ENCODE measurements around the gene CACUL1. TPM values are rescaled to one million over a fixed set of nuclear protein-coding genes. Genes with fewer than 3 reads are reported as not detected.

Gene CACUL1
- total and polyA plus RNA-seq, 2 donors from 2014 or later, result 5.3 to 39.3 TPM

DNA sequence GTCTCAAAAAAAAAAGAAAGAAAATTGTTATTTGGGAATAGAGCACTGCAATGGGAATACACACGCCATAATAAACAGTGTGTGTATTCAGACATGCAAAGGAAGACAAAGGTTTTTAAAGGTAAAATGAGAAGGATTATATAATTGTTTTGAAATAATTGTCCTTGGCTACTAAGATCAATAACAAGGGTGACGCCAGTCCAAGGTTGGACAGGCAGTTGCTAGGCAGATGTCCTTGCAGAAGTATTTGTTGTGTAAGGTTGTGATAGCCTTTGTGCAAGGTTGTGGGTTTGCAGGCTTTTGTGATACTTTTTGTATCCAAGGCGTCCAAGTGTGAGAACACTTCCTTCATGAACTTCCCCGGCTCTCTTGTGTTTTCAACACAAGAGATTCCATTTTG, 87.0 kb downstream of the CACUL1 start:
- H3K9me3 ChIP-seq (ENCODE audit: control insufficient read depth in 2 of 3, insufficient read depth in 1 of 3, low read length in 3 of 3), result no peaks in the 10 kb centered on the region
- peaks cover 0 to 5% (median 0%) of the 10 kb centered on the region in 3 donors for H3K4me1 ChIP-seq (ENCODE audit: control insufficient read depth in 2 of 3, insufficient read depth in 2 of 3, low read depth in 1 of 3, low read length in 3 of 3)
- no peaks in the 10 kb centered on the region for H3K27me3 ChIP-seq (ENCODE audit: control insufficient read depth, insufficient read depth, low read length)
- FAIRE-seq (no peak), DNase-seq (no peak)
- H3K27ac ChIP-seq (ENCODE audit: low read depth in 2 of 2, low read length in 2 of 2), result no peak overlapping the region
- intact Hi-C loops (cut with DNase I), result no loop called here
- TF ChIP-seq, protein P1, sequence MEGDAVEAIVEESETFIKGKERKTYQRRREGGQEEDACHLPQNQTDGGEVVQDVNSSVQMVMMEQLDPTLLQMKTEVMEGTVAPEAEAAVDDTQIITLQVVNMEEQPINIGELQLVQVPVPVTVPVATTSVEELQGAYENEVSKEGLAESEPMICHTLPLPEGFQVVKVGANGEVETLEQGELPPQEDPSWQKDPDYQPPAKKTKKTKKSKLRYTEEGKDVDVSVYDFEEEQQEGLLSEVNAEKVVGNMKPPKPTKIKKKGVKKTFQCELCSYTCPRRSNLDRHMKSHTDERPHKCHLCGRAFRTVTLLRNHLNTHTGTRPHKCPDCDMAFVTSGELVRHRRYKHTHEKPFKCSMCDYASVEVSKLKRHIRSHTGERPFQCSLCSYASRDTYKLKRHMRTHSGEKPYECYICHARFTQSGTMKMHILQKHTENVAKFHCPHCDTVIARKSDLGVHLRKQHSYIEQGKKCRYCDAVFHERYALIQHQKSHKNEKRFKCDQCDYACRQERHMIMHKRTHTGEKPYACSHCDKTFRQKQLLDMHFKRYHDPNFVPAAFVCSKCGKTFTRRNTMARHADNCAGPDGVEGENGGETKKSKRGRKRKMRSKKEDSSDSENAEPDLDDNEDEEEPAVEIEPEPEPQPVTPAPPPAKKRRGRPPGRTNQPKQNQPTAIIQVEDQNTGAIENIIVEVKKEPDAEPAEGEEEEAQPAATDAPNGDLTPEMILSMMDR (IDR thresholded peaks at IDR 0.05; ENCODE audit: borderline replicate concordance, extremely low read depth, insufficient read depth), result no peak
- H3K36me3 ChIP-seq (ENCODE audit: control insufficient read depth in 2 of 3, insufficient read depth in 3 of 3, low read length in 3 of 3), result no peaks in the 10 kb centered on the region
- no peak overlapping the region for H3K4me3 ChIP-seq (ENCODE audit: low read length in 3 of 3)
- H3K9ac ChIP-seq (ENCODE audit: low read length in 3 of 3), result no peak overlapping the region

DNA sequence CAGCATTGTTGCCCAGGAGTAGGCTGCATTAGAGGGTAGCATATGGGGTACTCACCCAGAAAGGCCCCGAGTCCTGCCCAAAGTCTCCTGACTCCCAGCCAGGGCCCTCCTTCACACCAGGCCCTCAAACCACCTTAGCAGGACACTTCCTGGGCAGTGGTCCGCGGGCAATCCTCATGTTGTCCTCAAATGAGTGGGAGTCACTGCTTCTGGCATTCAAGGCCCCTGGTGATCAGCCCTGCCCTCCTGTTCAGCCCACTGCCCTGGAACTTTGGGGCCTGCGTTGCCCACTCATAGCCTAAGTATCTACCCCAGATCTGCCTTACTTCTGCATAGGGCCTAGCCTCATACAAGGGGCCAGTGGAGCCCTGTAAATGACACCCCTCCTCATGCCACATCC, 88.4 kb downstream of the CACUL1 start:
- no peak for DNase-seq
- H3K9me3 ChIP-seq (ENCODE audit: control insufficient read depth in 2 of 3, insufficient read depth in 1 of 3, low read length in 3 of 3), result peaks cover 0 to 2% (median 0%) of the 10 kb centered on the region in 3 donors
- FAIRE-seq, result no peak
- peaks cover 0 to 5% (median 0%) of the 10 kb centered on the region in 3 donors for H3K4me1 ChIP-seq (ENCODE audit: control insufficient read depth in 2 of 3, insufficient read depth in 2 of 3, low read depth in 1 of 3, low read length in 3 of 3)
- no peak overlapping the region for H3K27ac ChIP-seq (ENCODE audit: low read depth in 2 of 2, low read length in 2 of 2)
- no peaks in the 10 kb centered on the region for H3K36me3 ChIP-seq (ENCODE audit: control insufficient read depth in 2 of 3, insufficient read depth in 3 of 3, low read length in 3 of 3)
- no peak overlapping the region for H3K9ac ChIP-seq (ENCODE audit: low read length in 3 of 3)
- H3K4me3 ChIP-seq (ENCODE audit: low read length in 3 of 3), result no peak overlapping the region
- H3K27me3 ChIP-seq (ENCODE audit: control insufficient read depth, insufficient read depth, low read length), result no peaks in the 10 kb centered on the region
- intact Hi-C loops (cut with DNase I), result no loop called here
- TF ChIP-seq, protein P1 (IDR thresholded peaks at IDR 0.05; ENCODE audit: borderline replicate concordance, extremely low read depth, insufficient read depth), result no peak

DNA sequence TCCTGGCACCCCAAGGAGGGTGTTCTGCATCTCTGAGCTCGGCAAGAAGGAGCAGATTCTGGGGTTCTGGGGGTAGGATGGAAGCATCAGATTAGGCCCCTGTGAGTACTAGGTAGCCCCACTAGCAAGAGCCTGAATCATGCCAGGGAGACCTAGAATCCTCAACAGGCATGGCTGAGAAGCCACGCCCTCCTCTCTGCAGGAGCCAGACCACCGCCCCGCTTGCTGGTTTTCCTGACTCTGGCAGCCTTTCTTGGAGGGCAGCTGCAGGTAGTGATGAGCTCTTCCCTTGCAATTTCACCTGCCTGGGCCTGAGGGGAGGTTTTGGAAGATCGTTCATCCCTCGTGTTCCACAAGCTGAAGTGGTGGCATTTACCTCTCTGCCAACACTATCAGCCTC, 90.4 kb downstream of the CACUL1 start:
- Histone ChIP-seq H3K9ac (ENCODE audit: low read length in 3 of 3) (no peak overlapping the region), H3K4me1 (ENCODE audit: control insufficient read depth in 2 of 3, insufficient read depth in 2 of 3, low read depth in 1 of 3, low read length in 3 of 3) (no peaks in the 10 kb centered on the region), H3K27ac (ENCODE audit: low read depth in 2 of 2, low read length in 2 of 2) (no peak overlapping the region), H3K27me3 (ENCODE audit: control insufficient read depth, insufficient read depth, low read length) (no peaks in the 10 kb centered on the region), H3K9me3 (ENCODE audit: control insufficient read depth in 2 of 3, insufficient read depth in 1 of 3, low read length in 3 of 3) (peaks cover 0 to 8% (median 2%) of the 10 kb centered on the region in 3 donors), H3K4me3 (ENCODE audit: low read length in 3 of 3) (no peak overlapping the region), H3K36me3 (ENCODE audit: control insufficient read depth in 2 of 3, insufficient read depth in 3 of 3, low read length in 3 of 3) (no peaks in the 10 kb centered on the region)
- intact Hi-C loops (cut with DNase I), result no loop called here
- TF ChIP-seq, protein P1 (IDR thresholded peaks at IDR 0.05; ENCODE audit: borderline replicate concordance, extremely low read depth, insufficient read depth), result no peak
- FAIRE-seq, result no peak
- no peak for DNase-seq

DNA sequence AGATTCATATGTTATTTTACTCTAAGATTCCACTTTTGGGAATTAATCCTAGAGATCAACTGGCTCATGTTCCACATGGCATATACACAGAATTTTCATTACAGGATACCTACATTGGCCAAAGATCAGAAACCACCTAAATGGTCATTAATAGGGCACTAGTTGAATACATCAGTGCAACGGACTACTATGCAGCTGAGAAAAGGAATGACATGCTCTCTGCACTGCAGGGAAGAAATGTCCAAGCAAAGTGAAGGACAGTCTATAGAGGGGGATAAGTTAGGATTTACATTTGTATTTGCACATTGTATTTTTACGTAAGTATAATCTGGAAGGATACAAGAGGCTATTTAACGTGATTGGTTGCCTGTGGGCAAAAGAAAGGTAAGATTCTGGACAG, 91.6 kb downstream of the CACUL1 start:
- Histone ChIP-seq H3K4me1 (ENCODE audit: control insufficient read depth in 2 of 3, insufficient read depth in 2 of 3, low read depth in 1 of 3, low read length in 3 of 3) (no peaks in the 10 kb centered on the region), H3K27ac (ENCODE audit: low read depth in 2 of 2, low read length in 2 of 2) (no peak overlapping the region), H3K36me3 (ENCODE audit: control insufficient read depth in 2 of 3, insufficient read depth in 3 of 3, low read length in 3 of 3) (no peaks in the 10 kb centered on the region), H3K27me3 (ENCODE audit: control insufficient read depth, insufficient read depth, low read length) (no peaks in the 10 kb centered on the region), H3K9ac (ENCODE audit: low read length in 3 of 3) (no peak overlapping the region), H3K9me3 (ENCODE audit: control insufficient read depth in 2 of 3, insufficient read depth in 1 of 3, low read length in 3 of 3) (peaks cover 0 to 10% (median 2%) of the 10 kb centered on the region in 3 donors), H3K4me3 (ENCODE audit: low read length in 3 of 3) (no peak overlapping the region)
- TF ChIP-seq, protein P1 (IDR thresholded peaks at IDR 0.05; ENCODE audit: borderline replicate concordance, extremely low read depth, insufficient read depth), result no peak
- no peak for DNase-seq
- no peak for FAIRE-seq
- intact Hi-C loops (cut with DNase I), result no loop called here
